H1 (cell line): ENCODE results near the gene P2RY8. TPM values are rescaled to one million over a fixed set of nuclear protein-coding genes. Genes with fewer than 3 reads are reported as not detected.
A peak's percentile ranks its signal among the peaks of the same experiment; 100 is the strongest.

Experiments
- CTCF ChIA-PET: fragments of 300-600 bp; sonication (Branson Sonifier 250); formaldehyde crosslinking; loops from one replicate; lab custom pipeline; 2021; ENCODE audit not compliant: partially characterized antibody; lab: Charles Lee
- POLR2A ChIA-PET: fragments of 300-600 bp; sonication (Branson Sonifier 250); formaldehyde crosslinking; loops from one replicate; lab custom pipeline; 2021; ENCODE audit warnings: inconsistent platforms; ENCODE audit not compliant: partially characterized antibody; lab: Charles Lee
- DNase-seq, 2 experiments: peaks; one replicate each; pipeline versions ENCODE4 v3.0.0 to v3.0.0-alpha.2; 2010 to 2022; ENCODE audit warnings: low spot score in 2 of 2, low read depth in 1 of 2, mixed read lengths in 1 of 2
- FAIRE-seq: peaks from 2 replicates; lab custom pipeline; 2011; peaks lifted over from hg19 to GRCh38; lab: Jason Lieb, UNC
- H2AFZ ChIP-seq: 2 replicates; pipeline ENCODE4 v1.8.1; 2012; ENCODE audit warnings: low read length, inconsistent platforms
- H2AK5ac ChIP-seq: 2 replicates; pipeline ENCODE4 v1.6.1; 2013; ENCODE audit warnings: low read depth, low read length
- H2BK120ac ChIP-seq: replicated peaks from 2 replicates; pipeline ENCODE3; 2013; ENCODE audit warnings: low read depth, low read length, inconsistent platforms
- H2BK12ac ChIP-seq: 2 replicates; pipeline ENCODE4 v1.6.1; 2013; ENCODE audit warnings: low read depth, low read length
- H2BK15ac ChIP-seq: 2 replicates; pipeline ENCODE4 v1.6.1; 2013; ENCODE audit warnings: low read length
- H2BK20ac ChIP-seq: 2 replicates; pipeline ENCODE4 v1.6.1; 2013; ENCODE audit warnings: low read length
- H2BK5ac ChIP-seq: 2 replicates; pipeline ENCODE4 v1.6.1; 2013; ENCODE audit warnings: low read depth, low read length
- H3K14ac ChIP-seq: 2 replicates; pipeline ENCODE4 v1.6.1; 2013; ENCODE audit warnings: inconsistent platforms; ENCODE audit not compliant: insufficient read length
- H3K18ac ChIP-seq: 2 replicates; pipeline ENCODE4 v1.6.1; 2013; ENCODE audit warnings: low read length; ENCODE audit errors: extremely low read depth
- H3K23ac ChIP-seq: 2 replicates; pipeline ENCODE4 v1.6.1; 2013; ENCODE audit warnings: inconsistent platforms; ENCODE audit not compliant: insufficient read length
- H3K23me2 ChIP-seq: 2 replicates; pipeline ENCODE4 v1.6.1; 2013; ENCODE audit warnings: low read depth, low read length
- H3K27ac ChIP-seq: 2 replicates; pipeline ENCODE4 v1.6.1; 2011; ENCODE audit warnings: low read depth, low read length, inconsistent platforms
- H3K27me3 ChIP-seq, 4 experiments: replicated peaks in 1 of 4; 1 replicate in 1 of 4; 2 replicates in 3 of 4; pipeline versions ENCODE4 v1.6.1 to v1.8.1; 2011 to 2013; ENCODE audit warnings: low read length in 3 of 4, mild to moderate bottlenecking in 3 of 4, inconsistent platforms in 2 of 4, mixed read lengths in 2 of 4, moderate library complexity in 1 of 4; ENCODE audit not compliant: control insufficient read depth in 3 of 4, insufficient read depth in 3 of 4; ENCODE audit errors: extremely low read depth in 1 of 4
- H3K36me3 ChIP-seq, 4 experiments: 2 replicates each; pipeline versions ENCODE4 v1.6.1 to v1.8.1; 2011 to 2013; ENCODE audit warnings: mild to moderate bottlenecking in 4 of 4, low read length in 3 of 4, moderate library complexity in 2 of 4, control low read depth in 1 of 4, inconsistent platforms in 1 of 4; ENCODE audit not compliant: insufficient read depth in 4 of 4, control insufficient read depth in 2 of 4
- H3K4ac ChIP-seq: replicated peaks from 2 replicates; pipeline ENCODE3; 2013; ENCODE audit warnings: low read length, low read depth, mixed read lengths, inconsistent platforms; ENCODE audit not compliant: insufficient read length
- H3K4me1 ChIP-seq, 4 experiments: replicated peaks in 1 of 4; 1 replicate in 1 of 4; 2 replicates in 3 of 4; pipeline versions ENCODE4 v1.6.1 to v1.8.1; 2011 to 2013; ENCODE audit warnings: low read length in 3 of 4, inconsistent platforms in 2 of 4, mixed read lengths in 1 of 4; ENCODE audit not compliant: insufficient read depth in 4 of 4, control insufficient read depth in 3 of 4
- H3K4me2 ChIP-seq, 2 experiments: 2 replicates each; pipeline versions ENCODE4 v1.6.1 to v1.8.1; 2011 to 2013; ENCODE audit warnings: low read depth in 2 of 2, low read length in 2 of 2, control low read depth in 1 of 2, inconsistent platforms in 1 of 2, mild to moderate bottlenecking in 1 of 2; ENCODE audit not compliant: insufficient read depth in 1 of 2
- H3K4me3 ChIP-seq, 4 experiments: fragments of 200-600, 300-600 bp in 1 of 4; sonication (generic), shearing (Covaris generic), sonication (Bioruptor Twin) in 1 of 4; 2 replicates each; pipeline versions ENCODE4 v1.5.1 to v1.8.1; 2011 to 2016; ENCODE audit warnings: low read length in 4 of 4, low read depth in 3 of 4, control low read depth in 2 of 4, inconsistent platforms in 2 of 4, mild to moderate bottlenecking in 2 of 4, mixed read lengths in 1 of 4, moderate library complexity in 1 of 4; ENCODE audit not compliant: insufficient read depth in 2 of 4; ENCODE audit errors: extremely low read depth in 1 of 4
- H3K56ac ChIP-seq: replicated peaks from 2 replicates; pipeline ENCODE3; 2013; ENCODE audit warnings: low read depth, mild to moderate bottlenecking, mixed read lengths, low read length, inconsistent platforms; ENCODE audit not compliant: insufficient read length
- H3K79me1 ChIP-seq: 2 replicates; pipeline ENCODE4 v1.6.1; 2013; ENCODE audit warnings: low read depth, low read length, control low read depth
- H3K79me2 ChIP-seq, 2 experiments: 2 replicates each; pipeline versions ENCODE4 v1.6.1 to v1.8.1; 2012 to 2013; ENCODE audit warnings: low read length in 2 of 2, mild to moderate bottlenecking in 2 of 2, inconsistent platforms in 1 of 2; ENCODE audit not compliant: insufficient read depth in 2 of 2, control insufficient read depth in 1 of 2
- H3K9ac ChIP-seq, 4 experiments: replicated peaks in 1 of 4; 1 replicate in 1 of 4; 2 replicates in 3 of 4; pipeline versions ENCODE4 v1.6.1 to v1.8.1; 2011 to 2013; ENCODE audit warnings: low read depth in 3 of 4, low read length in 3 of 4, control low read depth in 2 of 4, mild to moderate bottlenecking in 2 of 4, moderate library complexity in 2 of 4, inconsistent platforms in 1 of 4; ENCODE audit errors: extremely low read depth in 1 of 4
- H3K9me3 ChIP-seq, 2 experiments: 2 replicates each; pipeline versions ENCODE4 v1.6.1 to v1.8.1; 2012 to 2013; ENCODE audit warnings: mild to moderate bottlenecking in 2 of 2, moderate library complexity in 2 of 2, control low read depth in 1 of 2, inconsistent platforms in 1 of 2, low read depth in 1 of 2, low read length in 1 of 2, mixed read lengths in 1 of 2; ENCODE audit not compliant: insufficient read depth in 2 of 2
- H4K20me1 ChIP-seq, 2 experiments: replicated peaks in 1 of 2; 2 replicates each; pipeline versions ENCODE3 to v1.8.1; 2011 to 2013; ENCODE audit warnings: inconsistent platforms in 2 of 2, low read length in 2 of 2, mild to moderate bottlenecking in 1 of 2; ENCODE audit not compliant: insufficient read depth in 2 of 2, control insufficient read depth in 1 of 2
- H4K5ac ChIP-seq: 2 replicates; pipeline ENCODE4 v1.6.1; 2013; ENCODE audit warnings: low read length, low read depth, mixed read lengths, inconsistent platforms; ENCODE audit not compliant: insufficient read length
- H4K8ac ChIP-seq: 2 replicates; pipeline ENCODE4 v1.8.0; 2013; ENCODE audit warnings: mild to moderate bottlenecking, moderate library complexity, low read length, inconsistent platforms; ENCODE audit not compliant: insufficient read depth; ENCODE audit errors: extremely low read depth
- H4K91ac ChIP-seq: replicated peaks from 2 replicates; pipeline ENCODE3; 2013; ENCODE audit warnings: low read length, mixed read lengths, inconsistent platforms; ENCODE audit not compliant: insufficient read length
- GABPA ChIP-seq: IDR thresholded peaks from 2 replicates; pipeline ENCODE4 v1.6.1; 2011; ENCODE audit warnings: mild to moderate bottlenecking, low read length, moderate library complexity, borderline replicate concordance; ENCODE audit not compliant: insufficient read depth
- KDM1A ChIP-seq: fragments of 200-600, 300-600 bp; sonication (generic); IDR thresholded peaks from 2 replicates; pipeline ENCODE4 v1.7.1; 2016; ENCODE audit warnings: mild to moderate bottlenecking, low read length, borderline replicate concordance
- MAFK ChIP-seq: IDR thresholded peaks from 2 replicates; pipeline ENCODE4 v1.6.1; 2012; ENCODE audit warnings: low read depth, mild to moderate bottlenecking, improper control_type of control experiment, low read length
- SIN3A ChIP-seq, 2 experiments: IDR thresholded peaks in 1 of 2; conservative IDR thresholded peaks in 1 of 2; 2 replicates each; pipeline ENCODE4 v1.6.1; 2011 to 2012; ENCODE audit warnings: low read length in 2 of 2, improper control_type of control experiment in 1 of 2, low read depth in 1 of 2, mild to moderate bottlenecking in 1 of 2
- SIRT6 ChIP-seq: IDR thresholded peaks from one replicate; pipeline ENCODE4 v1.7.1; 2012; ENCODE audit warnings: low read length, inconsistent platforms
- YY1 ChIP-seq: IDR thresholded peaks from 2 replicates; pipeline ENCODE4 v1.6.1; 2011; ENCODE audit warnings: low read depth, mild to moderate bottlenecking, low read length
- WGBS, 2 experiments: shearing (Covaris generic) in 1 of 2; methylation state at CpG; one replicate each; pipeline versions ENCODE4 v1.1.6 to v1.1.7; 2013 to 2015; ENCODE audit warnings: low lambda C conversion rate in 2 of 2, mixed read lengths in 2 of 2, inconsistent platforms in 1 of 2, low coverage in 1 of 2, missing lambda C conversion rate in 1 of 2; ENCODE audit not compliant: insufficient replicate concordance in 2 of 2, insufficient coverage in 1 of 2, insufficient read length in 1 of 2; ENCODE audit errors: extremely low coverage in 1 of 2, missing lambda C conversion rate in 1 of 2; 5-methylcytosine and 5-hydroxymethylcytosine counted together
- polyA plus RNA-seq, 7 experiments: library from polyadenylated mRNA; depleted of rRNA in 3 of 7; stranded (reverse) in 5 of 7; unstranded in 2 of 7; fragments of >200 nt in 5 of 7; fragments of 200-250 nt in 2 of 7; gene quantifications; 1 replicate in 5 of 7; 2 replicates in 1 of 7; 4 replicates in 1 of 7; pipeline versions ENCODE4 v1.2.1 to v1.2.3, GENCODE V29; 2011 to 2013; ENCODE audit warnings: missing spikeins in 2 of 7, mixed read lengths in 2 of 7
- total RNA-seq: library from RNA; stranded (reverse); fragmentation: NEBNext Ultra II Directional; extraction: Animal tissue kit (Norgen Biotek cat#: 25700); gene quantifications from 2 replicates; pipeline ENCODE4 v1.2.1, GENCODE V29; 2021
- TF ChIP-seq, protein P1 (sequence below): IDR thresholded peaks from 2 replicates; pipeline ENCODE4 v1.6.1; 2012; ENCODE audit warnings: inconsistent platforms

The P2RY8 gene
- total and polyA plus RNA-seq, 2 of the 8 experiments (the other 6 are each of a cell fraction or from before 2014, with no cell fraction given): 0.09 to 0.15 TPM

DNA sequence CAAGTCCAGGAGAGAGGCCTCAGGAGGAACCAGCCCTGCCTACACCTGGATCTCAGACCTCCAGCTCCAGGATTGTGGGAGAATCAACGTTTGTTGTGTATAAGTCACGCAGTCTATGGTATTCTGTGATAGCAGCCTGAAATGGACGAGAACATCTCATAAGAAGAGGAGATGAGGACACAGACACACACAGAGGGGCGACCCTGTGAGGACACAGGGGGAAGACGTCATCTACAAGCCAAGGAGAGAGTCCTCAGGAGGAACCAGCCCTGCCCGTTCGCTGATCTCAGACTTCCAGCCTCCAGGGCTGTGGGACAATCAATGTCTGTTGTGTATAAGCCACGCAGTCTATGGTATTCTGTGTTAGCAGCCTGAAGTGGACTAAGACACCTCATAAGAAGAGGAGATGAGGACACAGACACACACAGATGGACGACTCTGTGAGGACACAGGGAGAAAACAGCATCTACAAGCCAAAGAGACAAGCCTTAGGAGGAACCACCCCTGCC lies 20.3 kb downstream of the P2RY8 start:
- CTCF ChIA-PET: no interaction called here
- no peak for FAIRE-seq
- peak in 1 of 2 experiments; percentile 26 for DNase-seq

More for the DNA sequence above, 20.3 kb downstream of the P2RY8 start:
- H3K4me2 ChIP-seq: no peak overlapping the region
- no peak for TF ChIP-seq YY1
- TF ChIP-seq MAFK: no peak
- no peak for TF ChIP-seq GABPA
- TF ChIP-seq, protein P1, sequence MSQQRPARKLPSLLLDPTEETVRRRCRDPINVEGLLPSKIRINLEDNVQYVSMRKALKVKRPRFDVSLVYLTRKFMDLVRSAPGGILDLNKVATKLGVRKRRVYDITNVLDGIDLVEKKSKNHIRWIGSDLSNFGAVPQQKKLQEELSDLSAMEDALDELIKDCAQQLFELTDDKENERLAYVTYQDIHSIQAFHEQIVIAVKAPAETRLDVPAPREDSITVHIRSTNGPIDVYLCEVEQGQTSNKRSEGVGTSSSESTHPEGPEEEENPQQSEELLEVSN: no peak
- no peak for TF ChIP-seq SIN3A (conservative IDR thresholded peaks at IDR 0.05 in 1 of 2, IDR thresholded peaks at IDR 0.05 in 1 of 2; ENCODE audit: low read depth in 1 of 2, low read length in 2 of 2)
- TF ChIP-seq KDM1A: no peak
- TF ChIP-seq SIRT6: no peak
- H3K27me3 ChIP-seq: no peaks in the 10 kb centered on the region
- H2AK5ac ChIP-seq: no peak overlapping the region
- 83% methylated on average over 9 of the region's 9 CpGs; no CpG with 5 or more reads in 1 of the 2 experiments for WGBS, 2 experiments
- no peaks in the 10 kb centered on the region for H3K36me3 ChIP-seq
- H2BK15ac ChIP-seq: no peak overlapping the region
- peaks cover 2 to 8% (median 2%) of the 10 kb centered on the region in 4 experiments; a peak in 4 of 7 replicates for H3K4me1 ChIP-seq
- no peaks in the 10 kb centered on the region for H4K20me1 ChIP-seq
- H4K5ac ChIP-seq: no peak overlapping the region
- no peak overlapping the region for H3K14ac ChIP-seq
- H3K56ac ChIP-seq: no peak overlapping the region
- no peaks in the 10 kb centered on the region for H3K79me1 ChIP-seq
- no peaks in the 10 kb centered on the region; the same call in 1 of the 2 replicates for H3K23me2 ChIP-seq
- POLR2A ChIA-PET: no interaction called here
- no peak overlapping the region for H2BK120ac ChIP-seq
- no peak overlapping the region for H2BK12ac ChIP-seq
- no peak overlapping the region for H4K91ac ChIP-seq
- H3K4me3 ChIP-seq: no peak overlapping the region
- H3K23ac ChIP-seq: no peak overlapping the region
- H3K79me2 ChIP-seq: no peaks in the 10 kb centered on the region
- H2BK5ac ChIP-seq: no peak overlapping the region
- no peak overlapping the region for H2BK20ac ChIP-seq
- no peak overlapping the region for H3K27ac ChIP-seq
- no peak overlapping the region for H2AFZ ChIP-seq
- no peak overlapping the region for H3K18ac ChIP-seq
- H3K9me3 ChIP-seq: peaks cover 0 to 3% of the 10 kb centered on the region in 2 experiments; a peak in 2 of 4 replicates
- no peak overlapping the region for H4K8ac ChIP-seq
- no peak overlapping the region for H3K4ac ChIP-seq
- no peak overlapping the region for H3K9ac ChIP-seq
